HG02884 (cell line): ENCODE data around the gene OR4K1.
"Not testable (repeated sequence)": the region's sequence is repeated elsewhere in the genome, so short reads cannot be mapped to it uniquely, and the experiment has no call there.

Source experiments
- ATAC-seq: cut with Tn5 transposase; IDR thresholded peaks from one replicate; pipeline ENCODE4 v1.9.1; 2021; ENCODE audit warnings: mild to moderate bottlenecking, moderate library complexity; ENCODE audit not compliant: unreplicated experiment

Gene OR4K1, protein sequence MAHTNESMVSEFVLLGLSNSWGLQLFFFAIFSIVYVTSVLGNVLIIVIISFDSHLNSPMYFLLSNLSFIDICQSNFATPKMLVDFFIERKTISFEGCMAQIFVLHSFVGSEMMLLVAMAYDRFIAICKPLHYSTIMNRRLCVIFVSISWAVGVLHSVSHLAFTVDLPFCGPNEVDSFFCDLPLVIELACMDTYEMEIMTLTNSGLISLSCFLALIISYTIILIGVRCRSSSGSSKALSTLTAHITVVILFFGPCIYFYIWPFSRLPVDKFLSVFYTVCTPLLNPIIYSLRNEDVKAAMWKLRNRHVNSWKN

DNA sequence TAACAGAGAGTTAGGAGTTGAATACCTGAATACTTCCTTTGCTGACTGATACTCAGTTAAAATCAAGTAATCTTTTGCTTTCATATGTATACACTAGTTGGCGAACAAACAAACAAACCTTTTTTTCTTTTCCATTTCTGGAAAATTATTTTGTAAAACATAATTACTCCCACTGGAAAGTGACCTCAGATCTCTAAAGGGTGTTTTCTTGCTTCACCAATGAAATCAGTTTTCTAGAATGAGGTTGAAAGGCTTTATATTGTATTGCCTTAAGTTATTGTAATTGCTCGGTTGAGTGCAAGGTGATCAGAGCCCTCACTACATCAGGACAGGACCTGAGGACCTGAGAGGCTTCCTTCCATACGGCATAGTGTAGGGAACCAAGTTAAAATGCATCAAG lies at the start of gene OR4K1:
Gene OR4K1 (plus strand): TSS at position 301 of the 400 bp plus-strand sequence. CDS start 4,750 bp downstream, outside the sequence.
- ATAC-seq, result no peak

DNA sequence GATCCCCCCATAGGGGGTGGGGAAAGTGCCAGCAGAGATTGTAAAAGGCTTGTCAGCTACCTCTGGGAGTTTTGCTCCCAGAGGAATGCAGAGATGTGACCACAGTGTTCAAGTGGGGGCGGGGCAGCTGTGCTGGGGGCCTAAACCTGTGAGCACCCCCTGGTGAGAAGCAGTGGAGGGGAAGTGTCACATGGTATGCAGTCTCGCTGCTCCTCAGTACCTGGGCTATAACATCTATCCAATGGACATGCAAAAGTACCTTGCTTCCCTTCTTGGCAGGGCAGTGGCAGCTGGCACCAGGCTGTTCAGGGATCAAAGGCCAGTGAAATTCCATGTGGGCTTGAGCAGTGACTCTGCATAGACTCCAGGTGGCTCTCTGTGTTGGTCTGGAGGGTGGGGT lies 35.4 kb upstream of the OR4K1 start:
- no peak for ATAC-seq

DNA sequence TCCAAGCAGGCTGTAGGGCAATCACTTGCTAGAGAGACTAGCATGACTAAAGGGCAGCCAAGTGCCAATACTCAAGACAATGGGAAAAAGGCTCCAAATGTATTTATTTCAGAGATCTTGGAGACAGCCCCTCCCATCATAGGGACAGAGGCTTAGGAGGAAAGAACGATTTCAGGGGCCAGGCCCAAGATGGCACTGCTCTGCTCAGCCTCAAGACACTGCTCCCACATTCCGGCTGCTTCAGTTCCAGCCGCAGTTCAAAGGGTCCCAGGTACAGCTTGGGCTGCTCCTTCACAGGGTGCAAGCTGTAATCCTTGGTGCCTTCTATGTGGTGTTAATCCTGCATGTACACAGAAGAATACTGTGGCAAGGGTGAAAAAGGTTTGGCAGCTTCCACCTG lies 29.7 kb upstream of the OR4K1 start:
- no peak for ATAC-seq

DNA sequence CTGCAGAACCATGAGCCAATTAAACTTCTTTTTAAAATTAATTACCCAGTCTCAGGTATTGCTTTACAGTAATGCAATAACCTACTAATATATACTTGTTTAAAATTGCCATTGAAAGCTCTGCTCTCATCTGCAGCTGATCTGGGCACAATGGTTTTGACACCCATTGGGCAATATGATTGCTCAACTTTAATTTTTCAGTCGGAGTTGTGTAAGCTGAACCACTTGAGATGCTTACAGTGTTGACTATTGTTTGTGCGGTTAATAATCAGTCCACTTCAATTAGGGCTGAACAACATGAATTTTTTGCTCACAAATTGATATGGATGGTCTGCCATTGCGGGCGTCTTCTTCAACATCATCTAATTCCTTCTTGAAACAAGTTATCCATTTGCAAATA lies 28.3 kb upstream of the OR4K1 start:
- ATAC-seq, result no peak

DNA sequence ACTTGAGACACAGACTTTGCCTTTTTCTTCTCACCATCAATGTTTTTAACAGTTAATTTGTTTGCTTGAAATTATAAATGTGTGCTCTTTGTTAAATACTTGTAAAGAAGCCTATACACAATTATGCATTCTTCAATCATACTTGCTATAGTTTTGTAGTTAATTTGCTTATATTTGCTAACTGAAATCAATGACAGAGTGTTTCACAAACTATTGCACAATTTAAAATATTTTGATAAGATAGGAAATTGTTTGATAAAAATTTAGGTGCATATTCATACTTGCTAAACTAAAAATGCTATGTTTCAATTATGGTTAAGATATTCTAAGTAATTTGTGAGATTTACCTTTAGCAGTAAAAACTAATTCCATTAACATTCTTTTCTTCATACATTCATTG lies 24.1 kb upstream of the OR4K1 start:
- ATAC-seq, result no peak

DNA sequence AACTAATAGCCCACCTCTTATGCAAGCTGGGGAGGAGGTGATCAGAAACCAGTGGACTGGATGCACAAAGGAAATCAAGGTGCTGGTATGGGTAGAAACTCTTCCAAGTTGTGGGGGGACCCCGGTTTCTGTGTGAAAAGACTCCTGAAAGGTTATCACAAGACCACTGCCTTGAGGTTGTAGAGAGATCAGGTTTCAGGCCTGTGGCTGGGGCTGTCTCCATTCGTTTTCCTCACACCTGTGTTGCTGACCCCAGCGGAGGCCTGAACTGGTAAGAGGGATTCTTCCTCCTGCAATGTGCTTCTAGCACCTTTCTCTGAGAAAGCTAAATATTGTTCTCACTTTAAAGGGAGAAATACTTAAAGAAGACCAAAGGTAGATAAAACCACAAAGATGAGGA lies 19.6 kb upstream of the OR4K1 start:
- ATAC-seq, result no peak

DNA sequence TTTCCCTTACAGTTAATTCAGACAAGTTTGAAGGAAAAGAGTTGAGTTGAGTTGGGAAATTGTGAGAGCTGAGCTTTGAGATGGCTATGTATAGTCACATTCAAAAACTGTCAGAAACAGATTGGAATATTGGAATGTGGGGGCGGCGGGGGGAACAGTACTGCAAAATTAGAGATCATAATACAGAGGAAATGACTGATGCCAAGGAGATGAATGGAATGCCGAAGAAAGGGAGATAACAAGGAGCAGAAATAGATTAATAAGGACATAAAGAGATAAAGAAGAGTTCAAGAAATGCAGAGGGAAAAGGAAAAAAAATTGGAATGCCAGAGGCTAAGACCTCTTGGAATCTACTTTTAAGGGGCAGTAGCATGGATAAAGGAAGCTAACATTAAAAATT lies 13.5 kb upstream of the OR4K1 start:
- ATAC-seq, result no peak

DNA sequence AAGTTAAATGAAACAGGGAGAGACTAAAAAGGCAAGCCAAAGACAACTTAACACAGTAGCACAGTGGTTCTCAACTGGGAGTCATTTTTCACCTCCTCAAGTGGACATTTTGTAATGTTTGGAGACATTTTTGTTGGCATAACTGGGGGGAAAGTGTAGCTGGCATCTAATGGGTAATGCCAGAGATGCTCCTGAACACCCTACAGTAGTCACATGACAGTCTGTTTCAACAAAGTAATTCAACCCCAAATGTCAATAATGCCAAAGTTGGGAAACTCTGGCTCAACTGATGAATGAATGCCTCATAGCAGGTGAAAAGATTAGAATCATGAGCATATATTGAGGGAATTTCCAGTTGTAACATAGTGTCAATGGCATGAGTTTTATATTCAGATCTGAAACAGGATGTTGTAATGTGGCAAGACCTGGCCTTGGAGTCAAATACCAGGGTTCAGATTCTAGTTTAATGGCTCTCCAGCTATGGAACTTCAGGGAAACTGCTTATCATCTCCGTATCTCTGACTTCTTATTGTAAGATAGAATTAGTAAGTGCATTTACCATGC lies 12.7 kb upstream of the OR4K1 start:
- no peak for ATAC-seq

DNA sequence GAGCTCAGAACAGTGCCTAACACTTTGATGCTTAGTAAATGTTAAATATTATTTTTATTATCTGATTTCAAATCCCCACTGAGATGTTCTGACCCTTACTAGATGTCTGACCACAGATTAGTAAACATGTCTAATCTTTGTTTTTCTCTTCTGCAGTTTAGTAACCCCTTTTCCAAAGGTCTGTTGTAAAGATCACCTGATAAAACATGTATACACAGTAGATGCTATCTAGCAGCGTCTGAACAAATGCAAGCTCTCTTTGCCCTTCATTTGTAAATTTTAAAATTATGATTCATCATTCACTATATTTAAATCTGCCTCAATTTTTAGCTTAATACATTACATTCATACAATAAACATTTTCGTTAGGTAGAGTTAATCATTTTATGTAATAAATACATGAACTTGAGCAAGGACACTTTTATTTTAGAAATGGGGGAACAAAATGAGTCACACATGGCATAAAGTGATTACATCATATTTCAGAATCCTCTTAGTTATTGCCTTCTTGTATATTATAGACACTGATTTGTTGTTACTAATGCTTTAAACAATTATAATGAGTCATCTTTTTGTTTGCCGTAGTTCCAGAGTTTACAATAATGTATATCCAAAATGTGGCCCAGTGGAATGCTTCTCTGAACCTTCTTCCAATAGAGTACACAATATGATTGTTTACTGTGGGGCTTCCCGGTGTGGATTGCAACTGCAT lies 12.0 kb upstream of the OR4K1 start:
- no peak for ATAC-seq

DNA sequence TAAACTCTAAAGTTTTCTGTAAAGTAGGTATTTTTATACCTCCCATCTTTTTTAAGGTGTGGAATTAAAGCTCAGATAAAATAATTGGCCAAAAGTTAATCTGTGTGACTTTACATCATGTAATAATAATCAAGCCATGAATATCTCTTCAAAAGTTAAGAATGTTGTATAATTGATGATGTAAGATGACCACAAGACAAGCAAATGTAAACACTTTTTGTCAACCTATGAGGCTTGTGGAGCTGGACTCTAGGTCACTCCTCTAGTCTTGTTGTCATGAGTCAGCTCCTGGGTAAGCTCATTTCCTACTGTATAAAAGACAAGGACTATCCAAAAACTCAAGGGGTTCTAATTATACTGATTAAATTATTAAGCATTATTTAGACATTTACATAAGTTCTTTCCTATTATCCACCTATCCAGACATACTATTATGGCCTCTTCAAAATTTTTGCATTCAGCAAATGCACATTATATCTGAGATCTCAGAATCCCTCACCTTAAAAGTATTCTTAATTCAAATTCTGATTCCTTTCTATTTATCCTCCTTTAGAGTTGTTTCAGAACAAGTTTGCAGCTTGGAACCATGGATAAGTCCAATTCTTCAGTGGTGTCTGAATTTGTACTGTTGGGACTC lies 10.6 kb upstream of the OR4K1 start, which contains the start of gene OR4K5:
Gene OR4K5 (plus strand): TSS at position 587 of the 637 bp plus-strand sequence. CDS start 0 bp downstream, at position 587.
- ATAC-seq, result no peak

DNA sequence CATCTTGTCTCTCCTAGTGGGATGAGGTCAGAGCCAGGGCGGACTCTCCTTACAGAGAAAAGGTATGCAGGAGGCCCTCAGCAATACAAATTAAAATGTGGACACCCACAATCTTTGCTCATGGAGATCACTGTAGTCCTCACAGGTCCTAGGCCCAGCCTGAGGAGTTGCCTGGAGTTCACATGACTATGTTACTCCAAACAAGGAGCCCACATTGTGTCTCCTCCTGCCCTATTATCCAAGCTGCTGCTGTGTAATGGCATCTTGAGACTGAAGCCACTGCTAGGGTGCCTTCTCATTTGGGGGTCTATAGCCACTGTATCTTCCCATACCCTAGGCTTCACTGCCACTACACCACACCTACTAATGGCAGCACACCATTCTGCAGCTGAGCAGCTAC lies 11.0 kb downstream of the OR4K1 start:
- no peak for ATAC-seq

DNA sequence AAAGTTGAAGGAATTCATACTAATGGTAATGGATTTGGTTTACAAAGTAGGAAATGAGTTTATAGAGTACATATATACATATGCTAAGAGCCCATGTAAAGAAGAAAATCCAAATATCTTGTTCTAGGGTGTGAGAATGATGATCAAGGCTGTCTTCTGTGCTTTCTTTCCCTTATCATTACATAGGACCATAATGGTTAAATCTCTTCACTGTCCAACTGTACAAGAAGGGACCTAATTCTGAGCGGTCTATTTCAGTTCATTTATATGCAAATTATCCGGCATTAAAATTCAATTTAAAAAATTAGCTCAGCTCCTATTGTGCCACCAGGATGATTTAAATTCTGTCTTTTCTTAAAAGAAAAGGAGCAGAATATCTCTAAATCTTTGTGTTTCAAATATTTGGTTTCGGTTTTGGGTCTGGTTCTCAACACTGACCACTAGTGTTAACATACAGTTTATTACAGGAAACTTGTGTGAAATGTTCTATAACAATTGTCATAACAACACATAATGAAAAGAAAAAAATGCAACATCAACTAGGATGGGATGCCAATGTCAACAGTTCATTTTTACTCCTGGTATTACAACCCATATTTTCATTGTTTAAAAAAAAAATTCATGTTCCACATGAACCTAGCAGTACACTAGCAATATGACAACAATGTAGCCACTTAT lies 16.8 kb downstream of the OR4K1 start:
- ATAC-seq, result no peak

DNA sequence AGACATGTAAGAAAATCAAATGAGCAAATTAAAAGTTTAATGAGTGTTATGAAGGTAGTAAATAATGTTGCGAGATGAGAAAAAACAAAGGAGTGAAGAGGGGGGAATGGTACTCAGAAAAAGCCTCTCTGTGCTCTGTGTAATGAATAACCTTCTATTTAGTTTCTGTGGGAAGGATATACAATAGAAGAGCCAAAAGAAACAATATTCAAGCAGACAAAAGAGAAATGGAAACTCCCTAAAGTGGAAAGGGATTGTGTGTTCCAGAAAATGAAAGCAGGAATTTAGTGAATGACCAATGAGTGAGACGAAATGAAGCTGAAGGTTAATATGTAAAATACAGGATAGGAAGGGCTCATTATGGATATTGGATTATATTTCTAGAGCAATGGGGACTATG lies 18.5 kb downstream of the OR4K1 start:
- no peak for ATAC-seq

DNA sequence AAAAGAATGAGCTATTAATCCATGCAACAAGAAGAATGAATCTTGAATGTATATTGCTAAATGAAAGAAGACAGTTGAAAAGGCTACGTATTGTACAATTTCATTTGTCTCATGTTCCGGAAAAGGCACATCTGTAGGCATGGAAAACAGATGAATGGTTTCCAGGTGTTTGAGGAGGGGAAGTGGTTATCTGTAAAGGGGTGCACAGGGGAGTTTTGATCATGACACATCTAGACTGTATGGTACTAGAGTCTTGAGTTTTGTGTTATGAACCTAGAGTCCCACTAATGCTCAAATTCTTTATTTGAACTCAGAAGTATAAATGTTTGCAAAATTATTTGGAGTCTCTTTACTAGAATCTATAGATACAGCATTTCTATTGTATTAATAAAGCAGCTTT lies 39.0 kb downstream of the OR4K1 start:
- ATAC-seq, result not testable (repeated sequence)

DNA sequence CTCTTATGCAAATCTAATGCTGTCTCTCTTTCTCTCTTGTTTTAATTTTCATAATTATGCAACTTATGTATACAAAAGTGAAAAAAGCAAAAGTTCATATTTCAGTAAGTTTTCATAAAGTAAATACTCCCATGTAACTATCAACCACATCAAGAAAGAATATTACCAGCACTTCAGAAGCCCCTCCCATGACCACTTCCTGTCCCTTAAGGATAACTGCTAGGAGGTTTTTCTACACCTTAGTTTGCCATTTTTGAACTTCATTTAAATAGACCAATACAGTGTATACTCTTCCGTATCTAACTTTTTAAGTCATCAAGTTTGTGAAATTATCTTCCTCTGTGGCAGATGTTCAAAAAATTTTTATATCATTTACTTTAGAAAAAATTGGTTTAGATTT lies 44.1 kb downstream of the OR4K1 start:
- no peak for ATAC-seq

DNA sequence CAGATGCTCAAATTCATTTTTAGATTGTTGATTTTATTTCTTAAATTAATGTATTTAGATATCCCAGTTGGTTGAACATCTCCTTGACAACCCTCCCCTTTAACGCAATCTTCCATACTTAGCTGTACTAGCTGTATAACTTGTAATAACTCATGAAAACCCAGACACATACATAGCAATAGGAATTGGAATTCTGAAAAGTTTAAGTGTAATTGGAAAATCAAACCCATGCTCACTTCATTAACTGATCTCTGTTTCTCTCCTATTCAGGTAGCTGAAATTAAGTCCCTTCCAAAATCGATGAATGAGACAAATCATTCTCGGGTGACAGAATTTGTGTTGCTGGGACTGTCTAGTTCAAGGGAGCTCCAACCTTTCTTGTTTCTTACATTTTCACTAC lies 44.6 kb downstream of the OR4K1 start, which contains the start of gene OR4K15:
Gene OR4K15 (plus strand): TSS at position 301 of the 400 bp plus-strand sequence. CDS start 0 bp downstream, at position 301.
- no peak for ATAC-seq
